HepG2 (cell line): ENCODE data around the gene NCF4. TPM values are rescaled to one million over a fixed set of nuclear protein-coding genes. Genes with fewer than 3 reads are reported as not detected.
A peak's percentile ranks its signal among the peaks of the same experiment; 100 is the strongest.

ENCODE experiments used
- E2F2 ChIP-seq: sonication (generic); formaldehyde crosslinking; IDR thresholded peaks from 2 replicates; pipeline ENCODE4 v1.4.0; 2020; ENCODE audit warnings: missing genetic modification reagents, borderline replicate concordance
- FOXC1 ChIP-seq: sonication (generic); formaldehyde crosslinking; IDR thresholded peaks from 2 replicates; pipeline ENCODE4 v1.8.0; 2022; ENCODE audit warnings: mild to moderate bottlenecking, missing genetic modification reagents, borderline replicate concordance
- HCFC1 ChIP-seq: fragments of 150-350 bp; IDR thresholded peaks from 2 replicates; pipeline ENCODE4 v1.6.1; 2014; ENCODE audit warnings: low read depth, low read length
- HIVEP1 ChIP-seq: sonication (generic); formaldehyde crosslinking; IDR thresholded peaks from 2 replicates; pipeline ENCODE4 v1.4.0; 2020; ENCODE audit warnings: mild to moderate bottlenecking, missing genetic modification reagents
- MED8 ChIP-seq: sonication (generic); formaldehyde crosslinking; IDR thresholded peaks from 2 replicates; pipeline ENCODE4 v1.8.1; 2023; ENCODE audit warnings: mild to moderate bottlenecking, missing genetic modification reagents; ENCODE audit not compliant: insufficient replicate concordance
- NONO ChIP-seq, 2 experiments: fragments of 450-650 bp in 1 of 2; sonication (generic) in 1 of 2; formaldehyde crosslinking in 1 of 2; IDR thresholded peaks in 1 of 2; conservative IDR thresholded peaks in 1 of 2; 2 replicates each; pipeline versions ENCODE4 v1.6.1 to v1.8.0; 2017 to 2022; ENCODE audit warnings: mild to moderate bottlenecking in 1 of 2, missing genetic modification reagents in 1 of 2, moderate library complexity in 1 of 2
- RFXAP ChIP-seq: sonication (generic); formaldehyde crosslinking; IDR thresholded peaks from 2 replicates; pipeline ENCODE4 v1.4.0; 2020; ENCODE audit warnings: missing genetic modification reagents, borderline replicate concordance
- SALL1 ChIP-seq: sonication (generic); formaldehyde crosslinking; IDR thresholded peaks from 2 replicates; pipeline ENCODE4 v1.8.0; 2022; ENCODE audit warnings: mild to moderate bottlenecking, missing genetic modification reagents
- SALL2 ChIP-seq: sonication (generic); formaldehyde crosslinking; IDR thresholded peaks from 2 replicates; pipeline ENCODE4 v1.8.1; 2023; ENCODE audit warnings: mild to moderate bottlenecking, missing genetic modification reagents, inconsistent platforms
- SIX4 ChIP-seq: sonication (generic); formaldehyde crosslinking; IDR thresholded peaks from 2 replicates; pipeline ENCODE4 v1.4.0; 2020; ENCODE audit warnings: missing genetic modification reagents
- TAF15 ChIP-seq: fragments of 200-400 bp; formaldehyde crosslinking; IDR thresholded peaks from one replicate; pipeline ENCODE4 v1.6.1; 2018; ENCODE audit warnings: mild to moderate bottlenecking, low read depth, low read length; ENCODE audit not compliant: poor library complexity, severe bottlenecking
- TFAP4 ChIP-seq: sonication (generic); IDR thresholded peaks from 2 replicates; pipeline ENCODE4 v1.6.1; 2016; ENCODE audit warnings: low read depth, borderline replicate concordance
- ZFP91 ChIP-seq: sonication (generic); formaldehyde crosslinking; IDR thresholded peaks from 2 replicates; pipeline ENCODE4 v1.9.0; 2022; ENCODE audit warnings: missing genetic modification reagents, mild to moderate bottlenecking, borderline replicate concordance
- ZNF460 ChIP-seq: sonication (generic); formaldehyde crosslinking; IDR thresholded peaks from 2 replicates; pipeline ENCODE4 v1.5.1; 2020; ENCODE audit warnings: missing genetic modification reagents, mild to moderate bottlenecking, borderline replicate concordance
- ZNF737 ChIP-seq: sonication (generic); formaldehyde crosslinking; IDR thresholded peaks from 2 replicates; pipeline ENCODE4 v1.5.0; 2020; ENCODE audit warnings: missing genetic modification reagents, mild to moderate bottlenecking, borderline replicate concordance
- polyA plus RNA-seq, 8 experiments: library from polyadenylated mRNA; depleted of rRNA in 3 of 8; stranded (reverse) in 7 of 8; unstranded in 1 of 8; fragments of >200 nt; fragmentation: Illumina TruSeq in 4 of 8; extraction: Trizol in 4 of 8; gene quantifications; 2 replicates each; pipeline versions ENCODE4 v1.2.1 to v1.2.3, GENCODE V29; 2011 to 2016; ENCODE audit warnings: low read depth in 4 of 8, missing spikeins in 1 of 8, mixed read lengths in 1 of 8; ENCODE audit not compliant: insufficient read depth in 1 of 8
- total RNA-seq, 5 experiments: library from RNA; depleted of rRNA; stranded (reverse); fragments of >200 nt; fragmentation: Illumina TruSeq; extraction: Trizol; gene quantifications; 2 replicates each; pipeline ENCODE4 v1.2.3, GENCODE V29; 2016; ENCODE audit warnings: low read depth in 1 of 5
- TF ChIP-seq, protein P1 (sequence below): sonication (generic); formaldehyde crosslinking; IDR thresholded peaks from 2 replicates; pipeline ENCODE4 v1.5.0; 2020; ENCODE audit warnings: mild to moderate bottlenecking, missing genetic modification reagents
- TF ChIP-seq, protein P2 (sequence below): sonication (generic); formaldehyde crosslinking; IDR thresholded peaks from 2 replicates; pipeline ENCODE4; 2020; ENCODE audit warnings: missing genetic modification reagents, mild to moderate bottlenecking, borderline replicate concordance
- TF ChIP-seq, protein P3 (sequence below): sonication (generic); formaldehyde crosslinking; IDR thresholded peaks from 2 replicates; pipeline ENCODE4 v1.5.0; 2020; ENCODE audit warnings: missing genetic modification reagents

NCF4 gene
- total and polyA plus RNA-seq, 2 of the 13 experiments (the other 11 are each of a cell fraction or from before 2014, with no cell fraction given), result not detected

GRCh38 chr22:36856121-36856791 is 4.5 kb upstream of the NCF4 start (continued):
- TF ChIP-seq, protein P1, sequence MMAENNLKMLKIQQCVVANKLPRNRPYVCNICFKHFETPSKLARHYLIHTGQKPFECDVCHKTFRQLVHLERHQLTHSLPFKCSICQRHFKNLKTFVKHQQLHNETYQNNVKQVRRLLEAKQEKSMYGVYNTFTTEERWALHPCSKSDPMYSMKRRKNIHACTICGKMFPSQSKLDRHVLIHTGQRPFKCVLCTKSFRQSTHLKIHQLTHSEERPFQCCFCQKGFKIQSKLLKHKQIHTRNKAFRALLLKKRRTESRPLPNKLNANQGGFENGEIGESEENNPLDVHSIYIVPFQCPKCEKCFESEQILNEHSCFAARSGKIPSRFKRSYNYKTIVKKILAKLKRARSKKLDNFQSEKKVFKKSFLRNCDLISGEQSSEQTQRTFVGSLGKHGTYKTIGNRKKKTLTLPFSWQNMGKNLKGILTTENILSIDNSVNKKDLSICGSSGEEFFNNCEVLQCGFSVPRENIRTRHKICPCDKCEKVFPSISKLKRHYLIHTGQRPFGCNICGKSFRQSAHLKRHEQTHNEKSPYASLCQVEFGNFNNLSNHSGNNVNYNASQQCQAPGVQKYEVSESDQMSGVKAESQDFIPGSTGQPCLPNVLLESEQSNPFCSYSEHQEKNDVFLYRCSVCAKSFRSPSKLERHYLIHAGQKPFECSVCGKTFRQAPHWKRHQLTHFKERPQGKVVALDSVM (CRISPR knock-in tag), result no peak
- peak; percentile 57; the same call in 1 of the 2 replicates for TF ChIP-seq SALL2
- TF ChIP-seq E2F2 (CRISPR knock-in tag), result no peak
- TF ChIP-seq, protein P2, sequence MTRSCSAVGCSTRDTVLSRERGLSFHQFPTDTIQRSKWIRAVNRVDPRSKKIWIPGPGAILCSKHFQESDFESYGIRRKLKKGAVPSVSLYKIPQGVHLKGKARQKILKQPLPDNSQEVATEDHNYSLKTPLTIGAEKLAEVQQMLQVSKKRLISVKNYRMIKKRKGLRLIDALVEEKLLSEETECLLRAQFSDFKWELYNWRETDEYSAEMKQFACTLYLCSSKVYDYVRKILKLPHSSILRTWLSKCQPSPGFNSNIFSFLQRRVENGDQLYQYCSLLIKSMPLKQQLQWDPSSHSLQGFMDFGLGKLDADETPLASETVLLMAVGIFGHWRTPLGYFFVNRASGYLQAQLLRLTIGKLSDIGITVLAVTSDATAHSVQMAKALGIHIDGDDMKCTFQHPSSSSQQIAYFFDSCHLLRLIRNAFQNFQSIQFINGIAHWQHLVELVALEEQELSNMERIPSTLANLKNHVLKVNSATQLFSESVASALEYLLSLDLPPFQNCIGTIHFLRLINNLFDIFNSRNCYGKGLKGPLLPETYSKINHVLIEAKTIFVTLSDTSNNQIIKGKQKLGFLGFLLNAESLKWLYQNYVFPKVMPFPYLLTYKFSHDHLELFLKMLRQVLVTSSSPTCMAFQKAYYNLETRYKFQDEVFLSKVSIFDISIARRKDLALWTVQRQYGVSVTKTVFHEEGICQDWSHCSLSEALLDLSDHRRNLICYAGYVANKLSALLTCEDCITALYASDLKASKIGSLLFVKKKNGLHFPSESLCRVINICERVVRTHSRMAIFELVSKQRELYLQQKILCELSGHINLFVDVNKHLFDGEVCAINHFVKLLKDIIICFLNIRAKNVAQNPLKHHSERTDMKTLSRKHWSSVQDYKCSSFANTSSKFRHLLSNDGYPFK (CRISPR knock-in tag), result no peak
- peak; percentile 20; the same call in 1 of the 2 replicates for TF ChIP-seq TFAP4
- TF ChIP-seq NONO (IDR thresholded peaks at IDR 0.05), result no peak
- peak; percentile 81 for TF ChIP-seq NONO (CRISPR knock-in tag; conservative IDR thresholded peaks at IDR 0.05)
- TF ChIP-seq HCFC1, result no peak
- no peak for TF ChIP-seq HIVEP1 (CRISPR knock-in tag)
- no peak for TF ChIP-seq RFXAP
- TF ChIP-seq ZNF737 (CRISPR knock-in tag), result no peak
- no peak for TF ChIP-seq MED8 (CRISPR knock-in tag)
- TF ChIP-seq, protein P3, sequence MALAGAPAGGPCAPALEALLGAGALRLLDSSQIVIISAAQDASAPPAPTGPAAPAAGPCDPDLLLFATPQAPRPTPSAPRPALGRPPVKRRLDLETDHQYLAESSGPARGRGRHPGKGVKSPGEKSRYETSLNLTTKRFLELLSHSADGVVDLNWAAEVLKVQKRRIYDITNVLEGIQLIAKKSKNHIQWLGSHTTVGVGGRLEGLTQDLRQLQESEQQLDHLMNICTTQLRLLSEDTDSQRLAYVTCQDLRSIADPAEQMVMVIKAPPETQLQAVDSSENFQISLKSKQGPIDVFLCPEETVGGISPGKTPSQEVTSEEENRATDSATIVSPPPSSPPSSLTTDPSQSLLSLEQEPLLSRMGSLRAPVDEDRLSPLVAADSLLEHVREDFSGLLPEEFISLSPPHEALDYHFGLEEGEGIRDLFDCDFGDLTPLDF (CRISPR knock-in tag), result no peak
- TF ChIP-seq ZFP91 (CRISPR knock-in tag), result peak; percentile 75
- TF ChIP-seq ZNF460 (CRISPR knock-in tag), result no peak
- peak; percentile 40; the same call in 1 of the 2 replicates for TF ChIP-seq SALL1 (CRISPR knock-in tag)
- no peak for TF ChIP-seq TAF15
- peak; percentile 68; the same call in 1 of the 2 replicates for TF ChIP-seq SIX4
- no peak; the same call in 1 of the 2 replicates for TF ChIP-seq FOXC1 (CRISPR knock-in tag)
